Measurements from ENCODE around the gene AUTS2. TPM values are rescaled to one million over a fixed set of nuclear protein-coding genes. Genes with fewer than 3 reads are reported as not detected.

AUTS2 gene
- total RNA-seq, 1 donor from 2014 or later = 56.0 TPM

GRCh38 chr7:70494225-70495032 is 896.2 kb downstream of the AUTS2 start:
- no peaks in the 10 kb centered on the region for H3K4me1 ChIP-seq
- no peaks in the 10 kb centered on the region for H3K27me3 ChIP-seq
- TF ChIP-seq CTCF (IDR thresholded peaks at IDR 0.05) = no peak
- no peak overlapping the region for H3K27ac ChIP-seq
- no peaks in the 10 kb centered on the region for H3K9me3 ChIP-seq
- H3K4me3 ChIP-seq = no peak overlapping the region
- no peak for ATAC-seq
- DNase-seq = no peak
- intact Hi-C loops (cut with DNase I) = no loop called here
- H3K36me3 ChIP-seq = no peaks in the 10 kb centered on the region

- Histone ChIP-seq H3K27ac (no peak overlapping the region), H3K4me3 (no peak overlapping the region), H3K27me3 (no peaks in the 10 kb centered on the region), H3K36me3 (no peaks in the 10 kb centered on the region), H3K9me3 (no peaks in the 10 kb centered on the region), H3K4me1 (no peaks in the 10 kb centered on the region)
- TF ChIP-seq CTCF (IDR thresholded peaks at IDR 0.05) = no peak
- DNase-seq = no peak
- intact Hi-C loops (cut with DNase I) = no loop called here
- ATAC-seq = no peak
Measured at GRCh38 chr7:70495033-70495376, 896.7 kb downstream of the AUTS2 start.

GRCh38 chr7:70497793-70498192 is 899.5 kb downstream of the AUTS2 start:
- no peak for DNase-seq
- ATAC-seq = no peak
- intact Hi-C loops (cut with DNase I) = no loop called here
- H3K4me3 ChIP-seq = no peak overlapping the region
- no peaks in the 10 kb centered on the region for H3K36me3 ChIP-seq
- no peak overlapping the region for H3K27ac ChIP-seq
- no peaks in the 10 kb centered on the region for H3K9me3 ChIP-seq
- H3K27me3 ChIP-seq = no peaks in the 10 kb centered on the region
- no peak for TF ChIP-seq CTCF (IDR thresholded peaks at IDR 0.05)
- no peaks in the 10 kb centered on the region for H3K4me1 ChIP-seq

GRCh38 chr7:70498232-70498992 is 900.1 kb downstream of the AUTS2 start:
- Histone ChIP-seq H3K9me3 (no peaks in the 10 kb centered on the region), H3K27ac (no peak overlapping the region), H3K4me1 (no peaks in the 10 kb centered on the region), H3K27me3 (no peaks in the 10 kb centered on the region), H3K36me3 (no peaks in the 10 kb centered on the region), H3K4me3 (no peak overlapping the region)
- intact Hi-C loops (cut with DNase I) = no loop called here
- TF ChIP-seq CTCF (IDR thresholded peaks at IDR 0.05) = no peak
- ATAC-seq (no peak), DNase-seq (no peak)

- Histone ChIP-seq H3K4me3 (no peak overlapping the region), H3K9me3 (no peaks in the 10 kb centered on the region), H3K4me1 (no peaks in the 10 kb centered on the region), H3K27me3 (no peaks in the 10 kb centered on the region), H3K27ac (no peak overlapping the region), H3K36me3 (no peaks in the 10 kb centered on the region)
- ATAC-seq (no peak), DNase-seq (no peak)
- intact Hi-C loops (cut with DNase I) = no loop called here
- TF ChIP-seq CTCF (IDR thresholded peaks at IDR 0.05) = no peak
Measured at GRCh38 chr7:70500261-70500660, 902.0 kb downstream of the AUTS2 start.
